ENCODE data around the gene USP48. TPM values are rescaled to one million over a fixed set of nuclear protein-coding genes. Genes with fewer than 3 reads are reported as not detected.

Gene USP48
- total RNA-seq, 1 experiment from 2014 or later = 84.8 TPM

DNA sequence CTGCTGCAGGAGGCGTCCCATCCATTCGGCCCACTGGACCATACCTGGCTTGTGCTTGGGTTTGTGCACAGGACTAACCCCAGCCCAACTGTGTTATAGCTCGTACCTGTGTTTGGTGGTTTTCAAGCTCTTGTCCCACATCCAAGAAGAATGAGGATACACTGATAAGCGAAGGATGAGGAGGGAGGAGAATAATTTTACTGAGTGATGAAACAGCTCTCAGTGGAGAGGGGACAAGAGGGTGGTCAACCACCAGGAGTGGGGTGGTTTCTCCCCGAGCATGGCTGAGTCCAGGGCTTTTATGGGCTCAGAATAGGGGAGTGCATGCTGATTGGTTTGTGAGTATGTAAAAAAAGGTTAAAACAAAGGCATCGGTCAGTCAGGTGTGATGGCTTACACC, 12.1 kb upstream of the USP48 start:
- Histone ChIP-seq H4K20me1 (ENCODE audit: control insufficient read depth, insufficient read depth, insufficient read length) (no peaks in the 10 kb centered on the region), H3T11ph (ENCODE audit: low read length) (no peak overlapping the region), H3K23me2 (ENCODE audit: insufficient read length, low read depth, low read length, poor library complexity, severe bottlenecking) (no peaks in the 10 kb centered on the region), H3K4ac (ENCODE audit: low read depth, low read length) (no peak overlapping the region), H3K79me1 (ENCODE audit: insufficient read depth, low read depth, low read length, poor library complexity, severe bottlenecking) (no peaks in the 10 kb centered on the region), H4K91ac (ENCODE audit: insufficient read length, low read depth, low read length) (no peak overlapping the region), H3K14ac (ENCODE audit: insufficient read depth, low read length) (no peak overlapping the region), H2BK12ac (ENCODE audit: insufficient read length, low read depth, low read length) (no peak overlapping the region), H3K56ac (ENCODE audit: insufficient read length, low read depth, low read length) (no peak overlapping the region), H2AFZ (ENCODE audit: low read length) (no peak overlapping the region), H3K27me3 (ENCODE audit: insufficient read depth, low read length) (no peaks in the 10 kb centered on the region), H4K8ac (replicated peaks; ENCODE audit: insufficient read length, low read depth, low read length) (no peak overlapping the region), H2BK120ac (ENCODE audit: low read depth, low read length, poor library complexity, severe bottlenecking) (no peak overlapping the region), H3K18ac (ENCODE audit: insufficient read length, low read depth, low read length) (no peak overlapping the region), H3K4me2 (ENCODE audit: insufficient read depth, insufficient read length, low read length) (no peak overlapping the region), H2BK15ac (ENCODE audit: low read depth, low read length) (no peak overlapping the region), H2BK5ac (ENCODE audit: insufficient read length, low read length) (no peak overlapping the region), H2BK20ac (ENCODE audit: low read depth, low read length, poor library complexity, severe bottlenecking) (no peak overlapping the region), H3K9me3 (ENCODE audit: control insufficient read depth, low read depth, low read length) (peaks cover 10% of the 10 kb centered on the region), H3K79me2 (ENCODE audit: insufficient read depth, low read length) (no peaks in the 10 kb centered on the region), H2AK5ac (ENCODE audit: insufficient read length, low read length) (no peak overlapping the region), H3K27ac (ENCODE audit: insufficient read length, low read depth, low read length) (no peak overlapping the region), H4K5ac (ENCODE audit: insufficient read length, low read depth, low read length) (no peak overlapping the region), H3K9ac (ENCODE audit: extremely low read depth, insufficient read length, low read length) (no peak overlapping the region), H3K23ac (ENCODE audit: insufficient read length, low read depth, low read length) (no peak overlapping the region), H3K4me1 (ENCODE audit: insufficient read depth, low read length) (no peaks in the 10 kb centered on the region)
- peaks cover 5 to 13% of the 10 kb centered on the region in 2 experiments for H3K9me3 Mint-ChIP-seq
- H3K27me3 Mint-ChIP-seq (ENCODE audit: low read depth) = peaks cover 4% of the 10 kb centered on the region
- H3K36me3 Mint-ChIP-seq (ENCODE audit: insufficient read depth in 1 of 3, low read depth in 3 of 3) = peaks cover 0 to 9% (median 6%) of the 10 kb centered on the region in 3 experiments; a peak in 4 of 7 replicates
- H3K27ac Mint-ChIP-seq = no peak overlapping the region; a peak in 1 of 7 replicates
- H3K4me3 Mint-ChIP-seq = no peak overlapping the region
- TF ChIP-seq, protein P1, sequence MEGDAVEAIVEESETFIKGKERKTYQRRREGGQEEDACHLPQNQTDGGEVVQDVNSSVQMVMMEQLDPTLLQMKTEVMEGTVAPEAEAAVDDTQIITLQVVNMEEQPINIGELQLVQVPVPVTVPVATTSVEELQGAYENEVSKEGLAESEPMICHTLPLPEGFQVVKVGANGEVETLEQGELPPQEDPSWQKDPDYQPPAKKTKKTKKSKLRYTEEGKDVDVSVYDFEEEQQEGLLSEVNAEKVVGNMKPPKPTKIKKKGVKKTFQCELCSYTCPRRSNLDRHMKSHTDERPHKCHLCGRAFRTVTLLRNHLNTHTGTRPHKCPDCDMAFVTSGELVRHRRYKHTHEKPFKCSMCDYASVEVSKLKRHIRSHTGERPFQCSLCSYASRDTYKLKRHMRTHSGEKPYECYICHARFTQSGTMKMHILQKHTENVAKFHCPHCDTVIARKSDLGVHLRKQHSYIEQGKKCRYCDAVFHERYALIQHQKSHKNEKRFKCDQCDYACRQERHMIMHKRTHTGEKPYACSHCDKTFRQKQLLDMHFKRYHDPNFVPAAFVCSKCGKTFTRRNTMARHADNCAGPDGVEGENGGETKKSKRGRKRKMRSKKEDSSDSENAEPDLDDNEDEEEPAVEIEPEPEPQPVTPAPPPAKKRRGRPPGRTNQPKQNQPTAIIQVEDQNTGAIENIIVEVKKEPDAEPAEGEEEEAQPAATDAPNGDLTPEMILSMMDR (conservative IDR thresholded peaks at IDR 0.05) = no peak
- no CpG with 5 or more reads among the region's 6 CpGs for WGBS (ENCODE audit: extremely low coverage, insufficient read length, low lambda C conversion rate)
- DNase-seq = no peak
- H3K4me1 Mint-ChIP-seq = peaks cover 1% of the 10 kb centered on the region in 2 experiments
